Hindlimb muscle (tissue), 1 donor: ENCODE data around the gene ITFG1. TPM values are rescaled to one million over a fixed set of nuclear protein-coding genes. Genes with fewer than 3 reads are reported as not detected.
"Not testable (repeated sequence)": the region's sequence is repeated elsewhere in the genome, so short reads cannot be mapped to it uniquely, and the experiment has no call there.

ENCODE experiments used
- DNase-seq: peaks from one replicate; pipeline ENCODE4 v3.0.0-alpha.2; 2013
- polyA plus RNA-seq: library from polyadenylated mRNA; unstranded; fragments of 120-200 nt; gene quantifications from one replicate; pipeline ENCODE4 v1.2.1, GENCODE V29; 2013; ENCODE audit not compliant: insufficient read length

ITFG1 gene
- polyA plus RNA-seq, 1 donor = 72.4 TPM

DNA sequence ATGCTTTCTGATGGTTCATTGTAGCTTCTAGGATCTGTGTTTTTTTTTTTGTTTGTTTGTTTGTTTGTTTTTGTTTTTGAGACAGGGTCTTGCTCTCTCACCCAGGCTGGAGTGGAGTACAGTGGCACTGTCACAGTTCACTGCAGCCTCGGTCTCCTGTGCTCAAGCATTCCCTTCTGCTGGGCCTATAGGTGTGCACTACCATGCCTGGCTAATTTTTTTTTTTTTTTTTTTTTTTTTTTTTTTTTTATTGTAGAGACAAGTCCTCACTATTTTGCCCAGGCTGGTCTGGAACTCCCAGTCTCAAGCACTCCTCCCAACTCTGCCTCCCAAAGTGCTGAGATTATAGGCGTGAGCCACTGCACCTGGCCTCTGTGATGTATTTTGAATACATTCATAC is 12.1 kb upstream of the ITFG1 start:
- DNase-seq = not testable (repeated sequence)

DNA sequence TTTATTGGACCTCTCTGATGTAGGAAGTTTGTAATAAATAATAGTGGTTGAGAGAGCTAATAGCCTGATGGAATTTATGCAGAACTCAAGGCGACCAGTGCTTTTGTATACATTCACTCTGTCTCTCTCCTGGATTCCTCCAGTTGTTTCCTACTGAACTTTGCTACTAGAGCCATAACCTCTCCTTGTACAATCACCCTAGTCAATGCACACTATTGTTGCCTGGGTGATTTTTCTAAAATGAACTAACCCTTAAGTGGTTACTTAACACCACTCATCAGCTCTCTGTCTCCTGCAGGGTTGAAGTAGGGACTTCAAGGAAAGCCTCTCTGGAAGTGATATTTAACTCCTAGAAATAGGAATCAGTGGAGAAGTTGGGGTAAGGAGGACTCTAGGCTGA is 9.9 kb upstream of the ITFG1 start:
- DNase-seq = no peak

DNA sequence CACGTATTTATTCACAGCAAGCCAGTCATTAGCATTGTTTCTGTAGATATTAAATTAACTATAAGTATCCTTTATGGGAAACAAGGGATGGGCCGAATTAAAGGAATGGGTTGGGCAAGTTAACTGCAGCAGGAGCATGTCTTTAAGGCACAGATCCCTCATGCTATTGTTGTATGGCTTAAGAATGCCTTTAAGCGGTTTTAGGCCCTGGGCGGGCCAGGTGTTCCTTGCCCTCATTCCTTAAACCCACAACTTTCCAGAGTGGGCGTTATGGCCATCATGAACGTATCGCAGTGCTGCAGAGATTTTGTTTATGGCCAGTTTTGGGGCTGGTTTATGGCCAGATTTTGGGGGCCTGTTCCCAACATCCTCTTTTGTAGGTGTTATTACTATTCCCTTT is 9.3 kb upstream of the ITFG1 start:
- no peak for DNase-seq

DNA sequence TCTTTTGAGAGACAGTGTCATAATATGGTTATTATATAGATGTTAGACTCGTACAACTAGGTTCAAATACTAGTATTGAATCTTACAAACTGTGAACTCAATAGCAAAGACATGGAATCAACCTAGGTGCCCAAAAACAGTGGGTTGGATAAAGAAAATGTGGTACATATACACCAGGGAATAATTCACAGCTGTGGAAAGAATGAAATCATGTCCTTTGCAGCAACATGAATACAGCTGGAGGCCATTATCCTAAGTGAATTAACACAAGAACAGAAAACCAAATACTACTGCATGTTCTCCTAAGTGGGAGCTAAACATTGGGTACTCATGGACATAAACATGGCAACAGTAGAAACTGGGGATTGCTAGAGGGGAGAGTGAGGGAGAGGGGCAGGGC is 8.4 kb upstream of the ITFG1 start:
- peak; percentile 1 for DNase-seq

DNA sequence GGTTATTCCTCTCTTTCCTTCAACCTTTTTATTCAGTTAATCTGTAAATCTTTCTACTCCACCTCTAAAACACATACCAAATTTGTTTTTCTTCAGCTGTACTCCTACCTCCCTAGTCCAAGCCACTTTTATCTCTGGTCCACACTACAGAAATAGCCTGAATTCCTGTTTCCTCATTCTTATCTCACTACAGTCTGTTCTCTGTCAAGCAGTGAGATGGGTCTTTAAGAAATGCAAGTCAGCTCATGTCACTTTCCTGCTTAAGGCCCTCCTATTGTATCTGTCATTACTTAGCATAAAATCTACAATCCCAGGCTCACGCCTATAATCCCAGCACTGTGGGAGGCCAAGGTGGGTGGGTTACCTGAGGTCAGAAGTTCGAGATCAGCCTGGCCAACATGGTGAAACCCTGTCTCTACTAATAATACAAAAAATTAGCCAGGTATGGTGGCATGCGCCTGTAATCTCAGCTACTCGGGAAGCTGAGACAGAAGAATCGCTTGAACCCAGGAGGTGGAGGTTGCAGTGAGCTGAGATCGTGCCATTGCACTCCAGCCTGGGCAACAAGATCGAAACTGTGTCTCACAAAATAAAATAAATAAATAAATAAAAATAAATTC is 7.3 kb upstream of the ITFG1 start:
- DNase-seq = not testable (repeated sequence)

DNA sequence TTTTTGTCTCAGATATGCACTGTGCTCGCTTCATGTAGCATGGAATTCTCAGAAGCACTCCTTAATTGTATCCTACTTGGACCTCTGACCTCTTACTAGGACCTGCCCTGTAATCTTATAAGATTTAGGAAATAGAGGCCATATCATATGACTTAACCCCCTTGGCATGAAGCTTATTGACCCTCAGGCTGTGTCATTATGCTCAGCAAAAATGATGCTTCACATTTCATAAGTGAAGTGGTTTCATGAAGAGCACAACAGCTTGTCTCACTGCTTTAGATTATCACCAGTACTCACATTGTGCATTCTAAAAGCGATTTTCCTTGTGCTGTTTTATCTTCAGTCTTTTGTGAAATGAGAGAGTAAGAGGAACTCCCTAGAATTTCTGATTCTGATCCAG is 6.6 kb upstream of the ITFG1 start:
- no peak for DNase-seq

DNA sequence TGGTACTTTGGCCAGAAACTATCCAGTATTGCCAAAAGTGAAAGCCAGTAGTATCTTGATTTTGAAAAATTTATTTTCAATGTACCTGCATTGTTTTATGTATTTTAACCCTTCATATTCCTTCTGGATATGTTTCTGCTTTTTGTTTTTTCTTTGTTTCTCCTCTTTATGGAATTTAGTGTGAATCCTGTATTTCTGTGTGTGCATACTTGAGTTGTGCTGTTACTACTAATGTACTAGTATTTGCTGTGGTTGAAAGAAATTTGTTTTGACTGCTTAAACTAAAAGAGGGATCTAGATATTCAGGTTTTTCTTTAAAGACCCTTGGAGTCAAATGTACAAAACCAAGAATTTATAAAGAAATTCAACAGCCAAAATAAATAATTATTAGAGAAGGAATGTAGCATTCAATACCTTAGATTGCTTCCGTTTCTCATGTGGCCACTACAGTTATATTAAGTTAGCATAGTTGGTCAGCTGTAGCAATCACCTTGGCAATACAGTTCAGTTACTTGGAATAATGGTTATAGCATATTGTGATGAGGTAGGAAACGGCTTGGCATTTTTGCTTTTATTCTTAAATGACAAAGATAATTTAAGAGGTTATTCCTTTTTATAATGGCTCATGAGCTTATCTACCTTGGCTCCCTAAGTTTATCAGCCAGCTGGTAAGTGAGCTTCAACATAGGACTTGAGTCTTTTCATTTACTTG is 5.2 kb upstream of the ITFG1 start:
- no peak for DNase-seq

DNA sequence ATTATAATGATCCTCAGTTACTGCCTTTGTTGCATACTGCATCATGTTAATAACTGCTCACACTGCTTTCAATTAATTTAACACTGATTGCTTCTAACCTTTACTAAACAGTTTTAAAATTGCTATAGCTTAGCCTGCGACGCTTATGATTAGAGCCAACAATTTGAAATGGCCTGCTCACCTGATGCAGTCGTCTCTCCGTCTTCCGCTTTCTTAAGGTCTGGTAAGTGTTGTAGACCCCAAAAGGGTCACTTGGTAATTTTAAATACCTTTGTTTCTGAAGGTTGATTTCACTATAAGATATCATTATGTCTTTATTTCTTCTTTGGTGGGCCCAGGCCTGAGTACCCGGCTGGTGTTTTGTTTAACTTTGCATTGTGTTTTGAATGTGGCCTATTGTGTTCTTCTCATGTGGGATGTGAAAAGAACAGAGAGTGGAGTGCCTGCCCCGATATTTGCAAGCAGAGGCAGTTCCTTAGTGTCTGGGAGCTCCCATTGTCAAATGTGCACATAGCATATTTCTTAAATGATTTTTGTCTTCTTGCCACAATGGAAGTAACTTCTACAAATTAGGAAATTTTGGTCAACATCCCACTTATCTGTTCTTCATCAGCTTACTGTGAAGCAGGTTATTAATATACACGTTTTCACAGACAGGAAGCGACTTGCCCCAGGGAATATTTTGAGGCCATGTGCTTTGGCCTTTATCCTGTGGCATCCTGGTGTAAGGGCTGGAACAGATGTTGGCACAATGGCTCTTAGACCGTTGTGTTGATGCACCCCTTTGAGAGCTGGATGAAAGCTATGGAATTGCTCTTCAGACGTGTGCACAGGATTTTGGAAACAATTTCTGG is 3.1 kb upstream of the ITFG1 start:
- DNase-seq = no peak

DNA sequence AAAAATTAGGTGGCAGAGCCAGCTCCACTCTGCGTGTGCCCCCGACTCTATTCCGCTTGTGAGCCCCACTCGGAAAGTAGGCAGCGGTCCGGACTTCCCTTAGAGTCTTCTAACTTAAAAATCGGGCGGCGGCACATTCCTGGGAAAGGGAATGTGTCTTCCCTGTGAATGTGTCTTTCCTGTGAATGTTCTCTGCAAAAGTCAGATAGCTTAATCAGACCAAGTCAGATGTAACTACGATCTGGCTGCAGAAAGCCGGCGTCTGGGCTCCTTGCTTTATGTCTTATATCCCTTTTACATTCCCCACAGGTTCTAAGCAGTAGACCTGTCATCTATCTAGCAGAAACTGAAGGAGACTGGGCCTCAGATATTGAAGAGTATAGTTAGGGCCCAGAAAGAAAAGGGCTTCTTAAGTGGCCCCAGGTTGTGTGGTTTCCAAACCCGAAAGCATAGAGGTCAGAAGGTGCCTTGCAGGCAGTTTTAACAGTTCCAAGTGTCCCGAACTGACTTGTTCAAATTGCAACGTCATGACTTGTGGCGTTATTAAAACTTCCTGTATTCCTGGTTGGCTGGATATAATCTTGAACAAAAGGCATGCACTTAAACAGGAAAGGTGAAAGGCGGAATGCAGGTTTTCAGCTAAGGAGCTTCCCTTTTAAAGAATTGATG is 869 bp upstream of the ITFG1 start:
- DNase-seq = peak; percentile 21

DNA sequence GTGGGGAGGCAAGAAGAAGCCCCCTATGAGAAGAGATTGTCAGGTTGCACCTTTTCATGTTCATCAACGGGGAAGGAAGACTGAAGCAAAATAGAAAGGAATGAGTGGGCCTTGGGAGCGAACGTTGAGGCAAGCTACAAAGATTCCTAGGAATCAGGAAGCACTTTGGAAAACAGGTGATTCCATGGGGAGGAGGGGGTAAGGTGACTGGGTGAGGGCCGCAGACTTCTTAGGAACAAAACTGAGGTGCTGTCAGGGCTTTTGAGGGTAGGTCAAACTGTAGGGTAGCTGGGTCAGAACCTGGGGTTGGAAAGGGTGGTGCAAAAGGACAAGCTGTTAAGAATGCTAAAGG is 528 bp downstream of the ITFG1 start:
- no peak for DNase-seq

DNA sequence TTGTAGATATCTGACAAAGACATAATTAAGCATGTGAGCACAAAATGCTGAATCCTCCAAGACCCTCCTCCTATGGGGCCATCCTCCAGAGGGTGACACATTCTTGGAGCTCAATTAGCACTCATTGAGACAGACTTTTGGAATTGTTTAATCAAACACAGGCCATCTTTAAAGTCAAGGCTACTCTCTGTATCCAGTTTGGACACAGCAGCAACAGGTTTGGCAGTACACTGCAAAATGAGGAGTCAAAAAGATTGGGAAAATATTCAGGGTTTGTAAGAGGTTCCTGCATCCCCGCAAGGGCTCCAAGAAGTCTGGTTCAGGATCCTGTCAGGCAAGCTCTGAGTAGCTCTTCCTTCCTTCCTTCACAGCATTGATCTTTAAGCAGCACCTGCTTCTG is 1.3 kb downstream of the ITFG1 start:
- DNase-seq = no peak

DNA sequence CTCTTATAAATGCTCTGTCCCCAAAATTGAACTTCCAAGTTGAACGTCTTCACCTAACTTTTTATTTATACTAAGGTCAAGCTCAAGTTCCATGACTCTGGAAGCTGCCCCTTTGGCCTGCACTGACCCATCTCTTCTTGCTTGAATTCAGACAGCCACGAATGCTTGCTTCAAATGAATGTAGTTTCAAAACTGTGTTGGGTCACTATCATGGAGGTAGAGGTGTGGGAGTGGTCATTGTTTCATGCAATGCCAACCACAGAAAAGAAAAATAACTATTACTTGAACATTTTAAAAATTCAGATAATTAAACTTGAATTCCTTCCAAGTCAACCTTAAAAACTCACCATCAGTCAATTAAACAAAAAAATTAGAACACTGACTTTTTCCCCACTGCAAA is 2.5 kb downstream of the ITFG1 start:
- no peak for DNase-seq

DNA sequence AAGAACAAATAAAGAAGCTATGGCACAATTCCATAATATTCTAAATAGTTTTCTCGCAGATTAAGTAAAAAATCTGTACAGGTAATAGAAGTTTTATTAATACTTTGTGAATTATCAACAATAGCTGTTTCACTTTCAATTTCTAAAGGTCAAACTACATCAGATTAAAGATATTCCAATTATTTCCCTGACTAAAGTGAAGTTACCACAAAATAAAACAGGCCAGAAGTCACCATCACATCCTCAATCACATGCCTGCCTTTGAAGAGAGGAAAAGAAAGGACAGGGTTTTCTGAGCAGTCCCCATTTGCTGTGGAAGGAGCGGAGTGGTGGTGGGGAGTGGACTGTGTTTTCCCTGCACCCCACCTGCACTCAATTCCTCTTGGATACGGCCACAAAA is 11.1 kb downstream of the ITFG1 start:
- no peak for DNase-seq

DNA sequence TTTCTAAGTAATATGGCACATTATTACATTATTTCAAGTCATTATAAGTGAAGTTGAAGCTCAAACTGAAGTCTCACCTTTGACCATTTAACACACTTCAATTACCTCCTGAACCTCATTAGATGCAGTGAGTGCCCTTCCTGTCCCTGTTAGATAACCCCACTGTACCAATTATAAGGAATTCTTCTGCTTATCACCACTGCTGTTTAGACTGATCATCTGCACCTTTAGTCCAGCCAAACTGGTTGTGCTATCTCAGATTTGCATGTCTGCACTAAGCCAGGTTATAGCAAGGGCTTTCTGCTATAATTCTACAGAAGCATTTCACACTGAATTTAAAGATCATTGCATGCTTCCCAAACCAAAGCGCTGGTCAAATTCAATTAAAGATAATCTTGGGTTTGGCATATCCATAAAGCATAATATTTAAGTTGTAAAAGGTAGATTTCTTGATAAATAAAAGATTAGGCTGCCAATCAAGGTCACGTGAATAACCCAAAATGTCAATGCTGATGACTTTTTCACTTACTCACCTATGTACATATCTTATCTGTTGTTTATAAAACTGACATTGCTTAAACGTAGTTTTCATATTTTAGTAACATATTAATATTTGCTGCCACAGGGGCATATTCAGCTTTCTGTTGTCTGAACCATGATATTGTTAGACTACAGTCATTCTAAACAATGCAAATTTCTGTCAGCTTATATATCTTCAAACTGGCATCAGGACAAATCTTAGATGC is 11.9 kb downstream of the ITFG1 start:
- no peak for DNase-seq

DNA sequence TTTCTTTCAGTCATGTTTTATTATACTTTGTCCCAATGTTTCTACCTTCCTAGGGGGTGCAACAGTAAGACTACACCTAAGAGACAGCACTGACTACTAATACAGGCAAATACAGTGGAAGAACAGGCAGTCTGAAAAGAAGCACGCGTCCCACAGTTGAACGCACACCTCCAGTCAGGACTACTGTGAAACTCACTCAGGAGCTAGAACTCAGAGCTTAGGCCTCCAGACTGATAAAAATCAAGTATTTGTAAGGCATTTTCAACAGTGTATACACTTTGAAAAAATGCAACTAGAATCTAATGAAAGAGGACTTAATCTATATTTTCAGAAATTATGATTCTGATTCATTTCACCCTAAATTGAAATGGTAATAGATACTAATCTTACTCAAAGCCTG is 14.4 kb downstream of the ITFG1 start:
- DNase-seq = no peak

DNA sequence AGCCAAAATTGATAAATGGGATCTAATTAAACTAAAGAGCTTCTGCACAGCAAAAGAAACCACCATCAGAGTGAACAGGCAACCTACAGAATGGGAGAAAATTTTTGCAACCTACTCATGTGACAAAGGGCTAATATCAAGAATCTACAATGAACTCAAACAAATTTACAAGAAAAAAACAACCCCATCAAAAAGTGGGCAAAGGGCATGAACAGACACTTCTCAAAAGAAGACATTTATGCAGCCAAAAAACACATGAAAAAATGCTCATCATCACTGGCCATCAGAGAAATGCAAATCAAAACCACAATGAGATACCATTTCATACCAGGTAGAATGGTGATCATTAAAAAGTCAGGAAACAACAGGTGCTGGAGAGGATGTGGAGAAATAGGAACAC is 18.0 kb downstream of the ITFG1 start:
- not testable (repeated sequence) for DNase-seq

DNA sequence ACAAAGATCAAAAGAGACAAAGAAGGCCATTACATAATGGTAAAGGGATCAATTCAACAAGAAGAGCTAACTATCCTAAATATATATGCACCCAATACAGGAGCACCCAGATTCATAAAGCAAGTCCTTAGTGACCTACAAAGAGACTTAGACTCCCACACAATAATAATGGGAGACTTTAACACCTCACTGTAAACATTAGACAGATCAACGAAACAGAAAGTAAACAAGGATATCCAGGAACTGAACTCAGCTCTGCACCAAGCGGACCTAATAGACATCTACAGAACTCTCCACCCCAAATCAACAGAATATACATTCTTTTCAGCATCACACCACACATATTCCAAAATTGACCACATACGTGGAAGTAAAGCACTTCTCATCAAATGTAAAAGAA is 20.8 kb downstream of the ITFG1 start:
- not testable (repeated sequence) for DNase-seq

DNA sequence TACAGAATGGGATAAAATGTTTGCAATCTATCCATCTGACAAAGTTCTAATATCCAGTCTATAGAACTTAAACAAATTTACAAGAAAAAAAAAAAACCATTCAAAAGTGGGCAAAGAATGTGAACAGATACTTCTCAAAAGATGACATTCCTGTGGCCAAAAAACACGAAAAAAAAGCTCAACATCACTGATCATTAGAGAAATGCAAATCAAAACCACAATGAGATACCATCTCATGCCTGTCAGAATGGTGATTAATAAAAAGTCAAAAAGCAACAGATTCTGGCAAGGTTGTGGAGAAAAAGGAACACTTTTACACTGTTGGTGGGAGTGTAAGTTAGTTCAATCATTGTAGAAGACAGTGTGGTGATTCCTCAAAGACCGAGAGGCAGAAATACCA is 26.6 kb downstream of the ITFG1 start:
- not testable (repeated sequence) for DNase-seq

DNA sequence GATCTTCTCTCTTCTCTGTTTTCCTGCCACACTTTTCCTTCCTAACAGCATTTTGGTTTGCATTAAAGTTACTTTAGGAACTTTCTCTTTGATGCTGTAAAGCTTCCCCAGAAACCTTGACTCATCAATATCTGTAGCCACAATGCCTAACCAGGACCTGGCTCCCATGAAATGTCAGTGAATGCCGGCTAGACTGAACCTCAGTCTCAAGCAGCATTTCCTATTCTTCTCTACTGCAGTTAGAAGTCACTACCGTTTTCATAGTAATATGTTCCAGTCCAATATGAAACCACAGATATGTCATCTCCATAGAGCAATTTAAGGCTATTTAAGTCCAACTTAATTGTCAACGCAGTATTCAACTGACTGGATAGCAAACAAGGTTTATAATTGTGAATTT is 28.9 kb downstream of the ITFG1 start:
- DNase-seq = no peak

DNA sequence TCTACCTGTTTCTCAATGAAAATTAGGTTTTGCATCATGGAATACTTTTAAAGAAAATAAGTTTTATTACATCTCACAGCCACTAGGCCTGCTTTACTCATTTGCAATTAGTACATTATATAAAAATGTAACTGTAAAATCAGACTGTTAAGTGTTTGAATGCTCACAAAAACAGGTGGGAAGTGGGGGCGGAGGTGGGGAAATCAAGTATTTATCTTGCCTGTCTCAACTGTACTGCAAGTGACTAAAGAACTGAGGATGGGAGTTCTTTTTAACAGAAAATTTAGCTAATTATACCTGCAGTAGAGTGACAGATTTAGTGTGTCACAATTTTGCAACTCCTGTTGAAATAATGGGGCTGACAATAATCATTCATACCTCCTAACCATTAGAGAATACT is 34.1 kb downstream of the ITFG1 start:
- no peak for DNase-seq

DNA sequence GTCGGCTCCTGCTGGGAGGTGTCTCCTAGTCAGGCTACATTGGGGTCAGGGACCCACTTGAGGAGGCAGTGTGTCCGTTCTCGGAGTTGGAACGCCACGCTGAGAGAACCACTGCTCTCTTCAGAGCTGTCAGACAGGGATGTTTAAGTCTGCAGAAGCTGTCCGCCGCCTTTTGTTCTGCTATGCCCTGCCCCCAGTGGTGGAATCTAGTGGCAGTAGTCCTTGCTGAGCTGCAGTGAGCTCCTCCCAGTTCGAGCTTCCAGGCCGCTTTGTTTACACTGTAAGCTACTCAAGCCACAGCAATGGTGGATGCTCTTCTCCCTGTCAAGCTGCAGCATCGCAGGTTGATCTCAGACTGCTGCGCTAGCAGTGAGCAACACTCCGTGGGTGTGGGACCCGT is 36.0 kb downstream of the ITFG1 start:
- DNase-seq = no peak

DNA sequence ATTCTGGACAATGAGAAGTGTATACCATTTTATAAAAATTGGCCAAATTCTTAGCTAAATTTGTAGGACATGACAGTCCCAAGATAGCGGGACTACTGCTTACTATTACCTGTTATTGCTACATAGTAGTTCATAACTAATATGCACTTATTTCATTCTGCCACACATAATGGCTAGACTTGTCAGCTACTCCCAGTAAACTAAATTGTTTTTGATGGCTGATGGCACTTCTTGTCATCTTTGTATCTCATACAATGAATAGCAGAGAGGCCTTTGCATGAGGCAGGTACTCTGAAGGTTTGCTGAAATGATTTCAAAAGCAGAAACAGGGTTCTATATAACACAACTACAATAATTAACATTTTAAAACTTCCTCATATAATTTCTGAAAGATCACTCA is 44.0 kb downstream of the ITFG1 start:
- DNase-seq = no peak

DNA sequence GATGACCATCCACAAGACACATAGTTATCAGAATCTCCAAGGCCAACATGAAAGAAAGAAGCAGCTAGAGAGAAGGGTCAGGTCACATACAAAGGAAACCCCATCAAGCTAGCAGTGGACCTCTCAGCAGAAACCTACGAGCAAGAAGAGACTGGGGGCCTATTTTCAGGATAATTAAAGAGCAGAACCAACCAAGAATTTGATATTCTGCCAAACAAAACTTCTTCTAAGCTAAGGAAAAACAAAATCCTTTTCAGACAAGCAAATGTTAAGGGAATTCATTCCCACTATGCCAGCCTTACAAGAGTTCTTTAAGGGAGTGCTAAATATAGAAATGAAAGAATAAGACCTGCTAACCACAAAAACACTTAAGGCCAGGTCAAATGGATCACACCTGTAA is 47.8 kb downstream of the ITFG1 start:
- no peak for DNase-seq
